ENCODE results near the gene IFT74. TPM values are rescaled to one million over a fixed set of nuclear protein-coding genes. Genes with fewer than 3 reads are reported as not detected.

Gene IFT74
- total and polyA plus RNA-seq, 9 of the 15 experiments (the other 6 are each of a cell fraction or from before 2014, with no cell fraction given) = 6.1 to 13.2 (median 9.3) TPM

GRCh38 chr9:27088981-27089380, 132.8 kb downstream of the IFT74 start:
- no peaks in the 10 kb centered on the region for H3K36me3 ChIP-seq (ENCODE audit: control insufficient read depth, insufficient read depth, low read length)
- no peaks in the 10 kb centered on the region for H3K27me3 ChIP-seq (ENCODE audit: control insufficient read depth in 2 of 2, insufficient read depth in 2 of 2, low read length in 2 of 2)
- H3K9me1 ChIP-seq (ENCODE audit: control insufficient read depth, insufficient read depth, low read length) = no peaks in the 10 kb centered on the region
- H3K4me3 ChIP-seq = no peak overlapping the region
- intact Hi-C loops (cut with micrococcal nuclease) = no loop called here
- POLR2A ChIA-PET = no interaction called here
- no peak overlapping the region for H3K4me2 ChIP-seq (ENCODE audit: insufficient read depth, low read length)
- DNase-seq (ENCODE audit: extremely low read depth in 1 of 4, low spot score in 3 of 4) = no peak
- CTCF ChIA-PET (ENCODE audit: low intra/inter-chr PET ratio) = no interaction called here
- ATAC-seq = no peak
- no peaks in the 10 kb centered on the region for H3K9me3 ChIP-seq (replicated peaks; ENCODE audit: control insufficient read depth, insufficient read depth, low read depth, low read length)
- no peak overlapping the region for H3K27ac ChIP-seq (ENCODE audit: extremely low read depth, low read depth, low read length)
- no peaks in the 10 kb centered on the region for H4K20me1 ChIP-seq (replicated peaks; ENCODE audit: control insufficient read depth, insufficient read depth, low read length)
- in situ Hi-C loops (cut with MboI) = no loop called here
- no peaks in the 10 kb centered on the region for H3K79me2 ChIP-seq (ENCODE audit: control insufficient read depth, insufficient read depth, low read length)
- H3K4me1 ChIP-seq (replicated peaks in 1 of 2; ENCODE audit: control insufficient read depth in 2 of 2, insufficient read depth in 2 of 2, low read length in 2 of 2) = no peaks in the 10 kb centered on the region; a peak in 1 of 5 replicates
- no peak overlapping the region for H3K9ac ChIP-seq (ENCODE audit: insufficient read depth in 1 of 2, low read depth in 2 of 2, low read length in 2 of 2)
- WGBS (ENCODE audit: insufficient coverage, low coverage, missing lambda C conversion rate) = 6% methylated on average over 4 of the region's 4 CpGs
- no peak for FAIRE-seq
- TF ChIP-seq BCOR (IDR thresholded peaks at IDR 0.05) (no peak), MBD2 (IDR thresholded peaks at IDR 0.05; ENCODE audit: borderline replicate concordance, low read depth) (no peak)
- TF ChIP-seq, protein P1, sequence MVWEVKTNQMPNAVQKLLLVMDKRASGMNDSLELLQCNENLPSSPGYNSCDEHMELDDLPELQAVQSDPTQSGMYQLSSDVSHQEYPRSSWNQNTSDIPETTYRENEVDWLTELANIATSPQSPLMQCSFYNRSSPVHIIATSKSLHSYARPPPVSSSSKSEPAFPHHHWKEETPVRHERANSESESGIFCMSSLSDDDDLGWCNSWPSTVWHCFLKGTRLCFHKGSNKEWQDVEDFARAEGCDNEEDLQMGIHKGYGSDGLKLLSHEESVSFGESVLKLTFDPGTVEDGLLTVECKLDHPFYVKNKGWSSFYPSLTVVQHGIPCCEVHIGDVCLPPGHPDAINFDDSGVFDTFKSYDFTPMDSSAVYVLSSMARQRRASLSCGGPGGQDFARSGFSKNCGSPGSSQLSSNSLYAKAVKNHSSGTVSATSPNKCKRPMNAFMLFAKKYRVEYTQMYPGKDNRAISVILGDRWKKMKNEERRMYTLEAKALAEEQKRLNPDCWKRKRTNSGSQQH (CRISPR knock-in tag; IDR thresholded peaks at IDR 0.05) = no peak
- no TSS peak for BruUV-seq (replicated peaks)
- H2AFZ ChIP-seq (ENCODE audit: low read depth, low read length) = no peak overlapping the region

DNA sequence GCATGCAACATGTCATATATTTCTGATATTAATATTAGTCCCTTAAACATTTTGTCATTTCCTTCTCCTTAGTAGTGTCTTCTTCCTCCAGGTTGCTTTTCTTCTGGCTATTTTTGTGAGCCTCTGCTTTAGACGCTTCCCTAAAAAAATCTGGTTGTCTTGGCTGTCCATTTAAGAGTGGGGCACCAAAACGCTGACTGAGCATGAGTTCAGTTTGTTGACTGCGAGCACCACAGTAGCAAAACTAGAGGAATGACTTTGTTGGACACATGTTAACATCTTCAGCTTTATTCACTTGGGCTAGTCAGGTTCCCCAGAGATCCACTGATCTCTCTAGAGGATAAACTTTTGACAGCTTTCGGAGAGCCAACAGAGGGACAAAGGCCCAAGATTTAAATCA, 133.5 kb downstream of the IFT74 start:
- Histone ChIP-seq H4K20me1 (replicated peaks; ENCODE audit: control insufficient read depth, insufficient read depth, low read length) (no peaks in the 10 kb centered on the region), H3K4me1 (replicated peaks in 1 of 2; ENCODE audit: control insufficient read depth in 2 of 2, insufficient read depth in 2 of 2, low read length in 2 of 2) (no peaks in the 10 kb centered on the region; a peak in 1 of 5 replicates), H3K79me2 (ENCODE audit: control insufficient read depth, insufficient read depth, low read length) (no peaks in the 10 kb centered on the region), H3K9me1 (ENCODE audit: control insufficient read depth, insufficient read depth, low read length) (no peaks in the 10 kb centered on the region), H2AFZ (ENCODE audit: low read depth, low read length) (no peak overlapping the region), H3K27me3 (ENCODE audit: control insufficient read depth in 2 of 2, insufficient read depth in 2 of 2, low read length in 2 of 2) (no peaks in the 10 kb centered on the region), H3K27ac (ENCODE audit: extremely low read depth, low read depth, low read length) (no peak overlapping the region), H3K9me3 (replicated peaks; ENCODE audit: control insufficient read depth, insufficient read depth, low read depth, low read length) (no peaks in the 10 kb centered on the region), H3K4me2 (ENCODE audit: insufficient read depth, low read length) (no peak overlapping the region), H3K36me3 (ENCODE audit: control insufficient read depth, insufficient read depth, low read length) (no peaks in the 10 kb centered on the region), H3K9ac (ENCODE audit: insufficient read depth in 1 of 2, low read depth in 2 of 2, low read length in 2 of 2) (no peak overlapping the region), H3K4me3 (no peak overlapping the region)
- BruUV-seq (replicated peaks) = no TSS peak
- no peak for DNase-seq (ENCODE audit: extremely low read depth in 1 of 4, low spot score in 3 of 4)
- 0% methylated on average over 2 of the region's 4 CpGs for WGBS (ENCODE audit: insufficient coverage, low coverage, missing lambda C conversion rate)
- ATAC-seq = no peak
- POLR2A ChIA-PET = no interaction called here
- in situ Hi-C loops (cut with MboI) (no loop called here), intact Hi-C loops (cut with micrococcal nuclease) (no loop called here)
- no peak for FAIRE-seq
- TF ChIP-seq ZEB2 (IDR thresholded peaks at IDR 0.05) (no peak), RBM14 (IDR thresholded peaks at IDR 0.05; ENCODE audit: borderline replicate concordance, insufficient read depth, low read depth, low read length) (no peak), NUFIP1 (IDR thresholded peaks at IDR 0.05; ENCODE audit: partially characterized antibody) (no peak), EP300 (IDR thresholded peaks at IDR 0.05; ENCODE audit: low read length) (no peak), NFE2 (IDR thresholded peaks at IDR 0.05; ENCODE audit: low read depth) (no peak), ASH1L (IDR thresholded peaks at IDR 0.05; ENCODE audit: borderline replicate concordance, low read depth, partially characterized antibody) (no peak), ARHGAP35 (IDR thresholded peaks at IDR 0.05; ENCODE audit: partially characterized antibody) (no peak), TAF7 (tag; IDR thresholded peaks at IDR 0.05) (no peak)
- TF ChIP-seq, protein P2, sequence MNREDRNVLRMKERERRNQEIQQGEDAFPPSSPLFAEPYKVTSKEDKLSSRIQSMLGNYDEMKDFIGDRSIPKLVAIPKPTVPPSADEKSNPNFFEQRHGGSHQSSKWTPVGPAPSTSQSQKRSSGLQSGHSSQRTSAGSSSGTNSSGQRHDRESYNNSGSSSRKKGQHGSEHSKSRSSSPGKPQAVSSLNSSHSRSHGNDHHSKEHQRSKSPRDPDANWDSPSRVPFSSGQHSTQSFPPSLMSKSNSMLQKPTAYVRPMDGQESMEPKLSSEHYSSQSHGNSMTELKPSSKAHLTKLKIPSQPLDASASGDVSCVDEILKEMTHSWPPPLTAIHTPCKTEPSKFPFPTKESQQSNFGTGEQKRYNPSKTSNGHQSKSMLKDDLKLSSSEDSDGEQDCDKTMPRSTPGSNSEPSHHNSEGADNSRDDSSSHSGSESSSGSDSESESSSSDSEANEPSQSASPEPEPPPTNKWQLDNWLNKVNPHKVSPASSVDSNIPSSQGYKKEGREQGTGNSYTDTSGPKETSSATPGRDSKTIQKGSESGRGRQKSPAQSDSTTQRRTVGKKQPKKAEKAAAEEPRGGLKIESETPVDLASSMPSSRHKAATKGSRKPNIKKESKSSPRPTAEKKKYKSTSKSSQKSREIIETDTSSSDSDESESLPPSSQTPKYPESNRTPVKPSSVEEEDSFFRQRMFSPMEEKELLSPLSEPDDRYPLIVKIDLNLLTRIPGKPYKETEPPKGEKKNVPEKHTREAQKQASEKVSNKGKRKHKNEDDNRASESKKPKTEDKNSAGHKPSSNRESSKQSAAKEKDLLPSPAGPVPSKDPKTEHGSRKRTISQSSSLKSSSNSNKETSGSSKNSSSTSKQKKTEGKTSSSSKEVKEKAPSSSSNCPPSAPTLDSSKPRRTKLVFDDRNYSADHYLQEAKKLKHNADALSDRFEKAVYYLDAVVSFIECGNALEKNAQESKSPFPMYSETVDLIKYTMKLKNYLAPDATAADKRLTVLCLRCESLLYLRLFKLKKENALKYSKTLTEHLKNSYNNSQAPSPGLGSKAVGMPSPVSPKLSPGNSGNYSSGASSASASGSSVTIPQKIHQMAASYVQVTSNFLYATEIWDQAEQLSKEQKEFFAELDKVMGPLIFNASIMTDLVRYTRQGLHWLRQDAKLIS (CRISPR knock-in tag; IDR thresholded peaks at IDR 0.05) = no peak
- CTCF ChIA-PET (ENCODE audit: low intra/inter-chr PET ratio) = no interaction called here
